GM12878 (cell line): ENCODE data around the gene HLX. TPM values are rescaled to one million over a fixed set of nuclear protein-coding genes. Genes with fewer than 3 reads are reported as not detected.

Source experiments
- ATAC-seq: fragments of 200-7000 bp; cut with Tn5 transposase; 3 replicates; pipeline ENCODE4 v1.9.1; 2020; ENCODE audit warnings: mild to moderate bottlenecking, moderate library complexity
- BruUV-seq: library from RNA; stranded (reverse); fragments of 400-500 nt; replicated peaks from 2 replicates; lab custom pipeline; 2021; lab: Mats Ljungman, UMichigan
- CTCF ChIA-PET: fragments of 300-600 bp; sonication (Branson Sonifier 250); formaldehyde crosslinking; extraction: SDS; loops from one replicate; lab custom pipeline; 2021; ENCODE audit warnings: inconsistent platforms; lab: Yijun Ruan, JAX
- POLR2A ChIA-PET: fragments of 350-600 bp; formaldehyde crosslinking; extraction: SDS; loops from one replicate; lab custom pipeline; 2021; ENCODE audit warnings: inconsistent platforms; lab: Charles Lee
- RAD21 ChIA-PET: fragments of 300-600 bp; sonication (Branson Sonifier 250); formaldehyde crosslinking; loops from one replicate; lab custom pipeline; 2023; ENCODE audit warnings: antibody characterized with exemption; ENCODE audit not compliant: unreplicated experiment; lab: Charles Lee
- SMC1A ChIA-PET: fragments of 300-600 bp; sonication (Branson Sonifier 250); formaldehyde crosslinking; loops from one replicate; lab custom pipeline; 2023; ENCODE audit not compliant: unreplicated experiment, uncharacterized antibody; lab: Charles Lee
- DNase-seq: peaks from one replicate; pipeline ENCODE4 v3.0.0-alpha.2; 2011; ENCODE audit warnings: low read depth, low spot score
- FAIRE-seq: peaks from 3 replicates; lab custom pipeline; 2011; peaks lifted over from hg19 to GRCh38; lab: Jason Lieb, UNC
- H2AFZ ChIP-seq: 2 replicates; pipeline ENCODE4 v1.6.0; 2011; ENCODE audit warnings: low read depth, low read length, control low read depth; ENCODE audit not compliant: control insufficient read depth
- H3K27ac ChIP-seq: 2 replicates; pipeline ENCODE4 v1.5.1; 2011; ENCODE audit warnings: control low read depth; ENCODE audit not compliant: control insufficient read depth, insufficient read depth
- H3K27me3 ChIP-seq, 2 experiments: replicated peaks in 1 of 2; 2 replicates each; pipeline versions ENCODE4 v1.6.0 to v1.6.1; 2011; ENCODE audit warnings: low read length in 1 of 2; ENCODE audit not compliant: control insufficient read depth in 2 of 2, insufficient read depth in 2 of 2
- H3K36me3 ChIP-seq, 2 experiments: 2 replicates each; pipeline ENCODE4 v1.5.1; 2011; ENCODE audit warnings: low read length in 1 of 2; ENCODE audit not compliant: control insufficient read depth in 2 of 2, insufficient read depth in 2 of 2
- H3K4me1 ChIP-seq: 2 replicates; pipeline ENCODE4 v1.6.1; 2011; ENCODE audit warnings: mild to moderate bottlenecking, low read length, moderate library complexity, mixed read lengths; ENCODE audit not compliant: control insufficient read depth, insufficient read depth
- H3K4me2 ChIP-seq: 2 replicates; pipeline ENCODE4 v1.6.0; 2011; ENCODE audit warnings: control low read depth; ENCODE audit not compliant: control insufficient read depth, insufficient read depth
- H3K4me3 ChIP-seq: fragments of 200-600 bp; sonication (generic); 2 replicates; pipeline ENCODE4 v1.5.1; 2016
- H3K79me2 ChIP-seq: 2 replicates; pipeline ENCODE4 v1.6.0; 2011; ENCODE audit warnings: low read length; ENCODE audit not compliant: control insufficient read depth, insufficient read depth
- H3K9ac ChIP-seq: 2 replicates; pipeline ENCODE4 v1.8.0; 2011; ENCODE audit warnings: low read length, control low read depth, mixed read lengths; ENCODE audit not compliant: control insufficient read depth, insufficient read depth
- H3K9me3 ChIP-seq: replicated peaks from 3 replicates; pipeline ENCODE4 v1.5.1; 2011; ENCODE audit warnings: mild to moderate bottlenecking, low read length; ENCODE audit not compliant: control insufficient read depth, insufficient read depth
- H4K20me1 ChIP-seq: 2 replicates; pipeline ENCODE4 v1.6.0; 2011; ENCODE audit not compliant: control insufficient read depth, insufficient read depth
- CHD1 ChIP-seq: IDR thresholded peaks from 2 replicates; pipeline ENCODE4 v1.6.1; 2012; ENCODE audit warnings: low read depth, low read length, improper control_type of control experiment
- CTCF ChIP-seq, 3 experiments: IDR thresholded peaks in 2 of 3; conservative IDR thresholded peaks in 1 of 3; 2 replicates each; pipeline ENCODE4 v1.5.1; 2011; ENCODE audit warnings: low read depth in 3 of 3, low read length in 3 of 3, mild to moderate bottlenecking in 3 of 3, control low read depth in 2 of 3, moderate library complexity in 2 of 3, inconsistent platforms in 1 of 3, mixed read lengths in 1 of 3; ENCODE audit not compliant: control insufficient read depth in 2 of 3, insufficient read depth in 1 of 3; ENCODE audit errors: extremely low read depth in 1 of 3
- EZH2 ChIP-seq: IDR thresholded peaks from 2 replicates; pipeline ENCODE4 v1.6.1; 2012; ENCODE audit warnings: low read depth, mild to moderate bottlenecking, control low read depth, inconsistent platforms, low read length, borderline replicate concordance; ENCODE audit not compliant: control insufficient read depth
- NKRF ChIP-seq: fragments of 450-650 bp; conservative IDR thresholded peaks from 2 replicates; pipeline ENCODE4 v1.6.1; 2017; ENCODE audit warnings: mild to moderate bottlenecking, moderate library complexity
- PAX8 ChIP-seq: fragments of 450-650 bp; IDR thresholded peaks from 2 replicates; pipeline ENCODE4 v1.6.1; 2017; ENCODE audit warnings: mild to moderate bottlenecking, moderate library complexity
- PBX3 ChIP-seq: IDR thresholded peaks from 2 replicates; pipeline ENCODE4 v1.6.1; 2011; ENCODE audit warnings: mild to moderate bottlenecking, low read depth, low read length, moderate library complexity; ENCODE audit not compliant: insufficient replicate concordance
- RBBP5 ChIP-seq: fragments of 200-600 bp; sonication (generic); conservative IDR thresholded peaks from 2 replicates; pipeline ENCODE4 v1.6.1; 2016
- ZNF207 ChIP-seq: fragments of 450-650 bp; IDR thresholded peaks from 2 replicates; pipeline ENCODE4 v1.6.1; 2014; ENCODE audit warnings: antibody characterized with exemption, mild to moderate bottlenecking, borderline replicate concordance
- ZNF592 ChIP-seq: fragments of 450-650 bp; IDR thresholded peaks from 2 replicates; pipeline ENCODE4 v1.6.1; 2017; ENCODE audit warnings: mild to moderate bottlenecking, moderate library complexity
- ZNF622 ChIP-seq: fragments of 450-650 bp; IDR thresholded peaks from 2 replicates; pipeline ENCODE4 v1.6.1; 2017; ENCODE audit warnings: mild to moderate bottlenecking, inconsistent platforms
- ZZZ3 ChIP-seq: IDR thresholded peaks from 2 replicates; pipeline ENCODE4 v1.6.1; 2011; ENCODE audit warnings: low read depth; ENCODE audit not compliant: control insufficient read depth, insufficient read length
- WGBS: methylation state at CpG from one replicate; pipeline ENCODE4 v1.1.6; 2016; ENCODE audit warnings: low lambda C conversion rate; ENCODE audit not compliant: insufficient replicate concordance, insufficient coverage; ENCODE audit errors: missing lambda C conversion rate; 5-methylcytosine and 5-hydroxymethylcytosine counted together
- in situ Hi-C: fragments of 300-500 bp; cut with MboI; formaldehyde crosslinking; loops from 9 replicates; pipeline ENCODE4 v1.14.3; 2018; ENCODE audit warnings: mixed read lengths
- intact Hi-C: fragments of 100-400 bp; cut with micrococcal nuclease; formaldehyde crosslinking; loops from one replicate; pipeline ENCODE4 v1.14.2; 2022; ENCODE audit not compliant: unreplicated experiment
- polyA plus RNA-seq, 11 experiments: library from polyadenylated mRNA; depleted of rRNA in 4 of 11; unstranded in 6 of 11; stranded (reverse) in 5 of 11; fragments of >200 nt; fragmentation: Nextera tagmentation in 4 of 11; fragmentation: Illumina TruSeq in 1 of 11; extraction: Ambion mirVana in 4 of 11; extraction: Trizol in 1 of 11; gene quantifications; 1 replicate in 1 of 11; 2 replicates in 10 of 11; pipeline versions ENCODE4 v1.2.1 to v1.2.3, GENCODE V29; 2011 to 2016; ENCODE audit warnings: inconsistent platforms in 2 of 11, missing spikeins in 2 of 11, low read depth in 1 of 11
- total RNA-seq, 4 experiments: library from RNA; depleted of rRNA in 3 of 4; stranded (reverse); fragments of >200 nt in 3 of 4; fragmentation: Illumina TruSeq in 1 of 4; extraction: Trizol in 1 of 4; gene quantifications; 2 replicates each; pipeline versions ENCODE4 v1.2.1 to v1.2.3, GENCODE V29; 2013 to 2021

HLX gene
- total and polyA plus RNA-seq, 10 of the 15 experiments (the other 5 are each of a cell fraction or from before 2014, with no cell fraction given): 0.11 to 2.3 (median 1.1) TPM

GRCh38 chr1:220918285-220918951 lies 39.2 kb downstream of the HLX start:
- ChIA-PET POLR2A (no interaction called here), RAD21 (interaction anchor here (0.8 kb wide), 1 partner anchor 795 kb away, joined by 3 read pairs; no protein-coding TSS in a partner anchor), CTCF (interaction anchor here (0.6 kb wide), 1 partner anchor 45 kb away, joined by 3 read pairs; no protein-coding TSS in a partner anchor), SMC1A (interaction anchor here (1.1 to 1.7 kb wide), 2 partner anchors 9 to 285 kb away, joined by 3 to 5 read pairs; no protein-coding TSS in a partner anchor)
- Histone ChIP-seq H3K79me2 (no peaks in the 10 kb centered on the region), H3K9me3 (no peaks in the 10 kb centered on the region), H3K4me2 (no peak overlapping the region), H3K36me3 (no peaks in the 10 kb centered on the region), H3K27ac (no peak overlapping the region), H2AFZ (no peak overlapping the region), H3K4me3 (no peak overlapping the region), H4K20me1 (no peaks in the 10 kb centered on the region), H3K4me1 (no peaks in the 10 kb centered on the region), H3K9ac (no peak overlapping the region), H3K27me3 (peaks cover 0 to 3% of the 10 kb centered on the region in 2 experiments; a peak in 2 of 4 replicates)
- WGBS: 0% methylated on average over 1 of the region's 1 CpG
- intact Hi-C loops: no loop called here
- BruUV-seq: no TSS peak
- ATAC-seq (no peak), FAIRE-seq (no peak), DNase-seq (no peak)
- in situ Hi-C loops: no loop called here
- no peak for TF ChIP-seq NKRF
- TF ChIP-seq CHD1: no peak
- TF ChIP-seq PAX8: no peak
- TF ChIP-seq ZZZ3: no peak
- no peak for TF ChIP-seq ZNF592
- no peak for TF ChIP-seq ZNF207
- no peak for TF ChIP-seq CTCF (IDR thresholded peaks at IDR 0.05 in 2 of 3, conservative IDR thresholded peaks at IDR 0.05 in 1 of 3; ENCODE audit: control insufficient read depth in 2 of 3, extremely low read depth in 1 of 3, insufficient read depth in 1 of 3, low read depth in 3 of 3, low read length in 3 of 3)
- TF ChIP-seq ZNF622: no peak
- TF ChIP-seq EZH2: no peak
- no peak for TF ChIP-seq PBX3
- TF ChIP-seq RBBP5: no peak
